H1 (cell line): Measurements from ENCODE around the gene ENPP4. TPM values are rescaled to one million over a fixed set of nuclear protein-coding genes. Genes with fewer than 3 reads are reported as not detected.

ENCODE experiments used
- CTCF ChIA-PET: fragments of 300-600 bp; sonication (Branson Sonifier 250); formaldehyde crosslinking; loops from one replicate; lab custom pipeline; 2021; ENCODE audit not compliant: partially characterized antibody; lab: Charles Lee
- POLR2A ChIA-PET: fragments of 300-600 bp; sonication (Branson Sonifier 250); formaldehyde crosslinking; loops from one replicate; lab custom pipeline; 2021; ENCODE audit warnings: inconsistent platforms; ENCODE audit not compliant: partially characterized antibody; lab: Charles Lee
- DNase-seq, 2 experiments: peaks; one replicate each; pipeline versions ENCODE4 v3.0.0 to v3.0.0-alpha.2; 2010 to 2022; ENCODE audit warnings: low spot score in 2 of 2, low read depth in 1 of 2, mixed read lengths in 1 of 2
- FAIRE-seq: peaks from 2 replicates; lab custom pipeline; 2011; peaks lifted over from hg19 to GRCh38; lab: Jason Lieb, UNC
- H2AFZ ChIP-seq: 2 replicates; pipeline ENCODE4 v1.8.1; 2012; ENCODE audit warnings: low read length, inconsistent platforms
- H2AK5ac ChIP-seq: 2 replicates; pipeline ENCODE4 v1.6.1; 2013; ENCODE audit warnings: low read depth, low read length
- H2BK120ac ChIP-seq: replicated peaks from 2 replicates; pipeline ENCODE3; 2013; ENCODE audit warnings: low read depth, low read length, inconsistent platforms
- H2BK12ac ChIP-seq: 2 replicates; pipeline ENCODE4 v1.6.1; 2013; ENCODE audit warnings: low read depth, low read length
- H2BK15ac ChIP-seq: 2 replicates; pipeline ENCODE4 v1.6.1; 2013; ENCODE audit warnings: low read length
- H2BK20ac ChIP-seq: 2 replicates; pipeline ENCODE4 v1.6.1; 2013; ENCODE audit warnings: low read length
- H2BK5ac ChIP-seq: 2 replicates; pipeline ENCODE4 v1.6.1; 2013; ENCODE audit warnings: low read depth, low read length
- H3K14ac ChIP-seq: 2 replicates; pipeline ENCODE4 v1.6.1; 2013; ENCODE audit warnings: inconsistent platforms; ENCODE audit not compliant: insufficient read length
- H3K18ac ChIP-seq: 2 replicates; pipeline ENCODE4 v1.6.1; 2013; ENCODE audit warnings: low read length; ENCODE audit errors: extremely low read depth
- H3K23ac ChIP-seq: 2 replicates; pipeline ENCODE4 v1.6.1; 2013; ENCODE audit warnings: inconsistent platforms; ENCODE audit not compliant: insufficient read length
- H3K23me2 ChIP-seq: 2 replicates; pipeline ENCODE4 v1.6.1; 2013; ENCODE audit warnings: low read depth, low read length
- H3K27ac ChIP-seq: 2 replicates; pipeline ENCODE4 v1.6.1; 2011; ENCODE audit warnings: low read depth, low read length, inconsistent platforms
- H3K27me3 ChIP-seq, 4 experiments: replicated peaks in 1 of 4; 1 replicate in 1 of 4; 2 replicates in 3 of 4; pipeline versions ENCODE4 v1.6.1 to v1.8.1; 2011 to 2013; ENCODE audit warnings: low read length in 3 of 4, mild to moderate bottlenecking in 3 of 4, inconsistent platforms in 2 of 4, mixed read lengths in 2 of 4, moderate library complexity in 1 of 4; ENCODE audit not compliant: control insufficient read depth in 3 of 4, insufficient read depth in 3 of 4; ENCODE audit errors: extremely low read depth in 1 of 4
- H3K36me3 ChIP-seq, 4 experiments: 2 replicates each; pipeline versions ENCODE4 v1.6.1 to v1.8.1; 2011 to 2013; ENCODE audit warnings: mild to moderate bottlenecking in 4 of 4, low read length in 3 of 4, moderate library complexity in 2 of 4, control low read depth in 1 of 4, inconsistent platforms in 1 of 4; ENCODE audit not compliant: insufficient read depth in 4 of 4, control insufficient read depth in 2 of 4
- H3K4ac ChIP-seq: replicated peaks from 2 replicates; pipeline ENCODE3; 2013; ENCODE audit warnings: low read length, low read depth, mixed read lengths, inconsistent platforms; ENCODE audit not compliant: insufficient read length
- H3K4me1 ChIP-seq, 4 experiments: replicated peaks in 1 of 4; 1 replicate in 1 of 4; 2 replicates in 3 of 4; pipeline versions ENCODE4 v1.6.1 to v1.8.1; 2011 to 2013; ENCODE audit warnings: low read length in 3 of 4, inconsistent platforms in 2 of 4, mixed read lengths in 1 of 4; ENCODE audit not compliant: insufficient read depth in 4 of 4, control insufficient read depth in 3 of 4
- H3K4me2 ChIP-seq, 2 experiments: 2 replicates each; pipeline versions ENCODE4 v1.6.1 to v1.8.1; 2011 to 2013; ENCODE audit warnings: low read depth in 2 of 2, low read length in 2 of 2, control low read depth in 1 of 2, inconsistent platforms in 1 of 2, mild to moderate bottlenecking in 1 of 2; ENCODE audit not compliant: insufficient read depth in 1 of 2
- H3K4me3 ChIP-seq, 4 experiments: fragments of 200-600, 300-600 bp in 1 of 4; sonication (generic), shearing (Covaris generic), sonication (Bioruptor Twin) in 1 of 4; 2 replicates each; pipeline versions ENCODE4 v1.5.1 to v1.8.1; 2011 to 2016; ENCODE audit warnings: low read length in 4 of 4, low read depth in 3 of 4, control low read depth in 2 of 4, inconsistent platforms in 2 of 4, mild to moderate bottlenecking in 2 of 4, mixed read lengths in 1 of 4, moderate library complexity in 1 of 4; ENCODE audit not compliant: insufficient read depth in 2 of 4; ENCODE audit errors: extremely low read depth in 1 of 4
- H3K56ac ChIP-seq: replicated peaks from 2 replicates; pipeline ENCODE3; 2013; ENCODE audit warnings: low read depth, mild to moderate bottlenecking, mixed read lengths, low read length, inconsistent platforms; ENCODE audit not compliant: insufficient read length
- H3K79me1 ChIP-seq: 2 replicates; pipeline ENCODE4 v1.6.1; 2013; ENCODE audit warnings: low read depth, low read length, control low read depth
- H3K79me2 ChIP-seq, 2 experiments: 2 replicates each; pipeline versions ENCODE4 v1.6.1 to v1.8.1; 2012 to 2013; ENCODE audit warnings: low read length in 2 of 2, mild to moderate bottlenecking in 2 of 2, inconsistent platforms in 1 of 2; ENCODE audit not compliant: insufficient read depth in 2 of 2, control insufficient read depth in 1 of 2
- H3K9ac ChIP-seq, 4 experiments: replicated peaks in 1 of 4; 1 replicate in 1 of 4; 2 replicates in 3 of 4; pipeline versions ENCODE4 v1.6.1 to v1.8.1; 2011 to 2013; ENCODE audit warnings: low read depth in 3 of 4, low read length in 3 of 4, control low read depth in 2 of 4, mild to moderate bottlenecking in 2 of 4, moderate library complexity in 2 of 4, inconsistent platforms in 1 of 4; ENCODE audit errors: extremely low read depth in 1 of 4
- H3K9me3 ChIP-seq, 2 experiments: 2 replicates each; pipeline versions ENCODE4 v1.6.1 to v1.8.1; 2012 to 2013; ENCODE audit warnings: mild to moderate bottlenecking in 2 of 2, moderate library complexity in 2 of 2, control low read depth in 1 of 2, inconsistent platforms in 1 of 2, low read depth in 1 of 2, low read length in 1 of 2, mixed read lengths in 1 of 2; ENCODE audit not compliant: insufficient read depth in 2 of 2
- H4K20me1 ChIP-seq, 2 experiments: replicated peaks in 1 of 2; 2 replicates each; pipeline versions ENCODE3 to v1.8.1; 2011 to 2013; ENCODE audit warnings: inconsistent platforms in 2 of 2, low read length in 2 of 2, mild to moderate bottlenecking in 1 of 2; ENCODE audit not compliant: insufficient read depth in 2 of 2, control insufficient read depth in 1 of 2
- H4K5ac ChIP-seq: 2 replicates; pipeline ENCODE4 v1.6.1; 2013; ENCODE audit warnings: low read length, low read depth, mixed read lengths, inconsistent platforms; ENCODE audit not compliant: insufficient read length
- H4K8ac ChIP-seq: 2 replicates; pipeline ENCODE4 v1.8.0; 2013; ENCODE audit warnings: mild to moderate bottlenecking, moderate library complexity, low read length, inconsistent platforms; ENCODE audit not compliant: insufficient read depth; ENCODE audit errors: extremely low read depth
- H4K91ac ChIP-seq: replicated peaks from 2 replicates; pipeline ENCODE3; 2013; ENCODE audit warnings: low read length, mixed read lengths, inconsistent platforms; ENCODE audit not compliant: insufficient read length
- ASH2L ChIP-seq: fragments of 200-600, 300-600 bp; sonication (generic); IDR thresholded peaks from one replicate; pipeline ENCODE4 v1.7.1; 2017; ENCODE audit warnings: low read length
- ATF2 ChIP-seq: IDR thresholded peaks from 2 replicates; pipeline ENCODE4 v1.6.1; 2012; ENCODE audit warnings: low read length, inconsistent platforms
- BCL11A ChIP-seq, 2 experiments: IDR thresholded peaks; one replicate each; pipeline ENCODE4 v1.6.1; 2011; ENCODE audit warnings: low read depth in 2 of 2, low read length in 2 of 2, mild to moderate bottlenecking in 2 of 2
- CEBPB ChIP-seq: IDR thresholded peaks from 2 replicates; pipeline ENCODE4 v1.6.1; 2012; ENCODE audit warnings: low read depth, low read length
- CHD1 ChIP-seq: IDR thresholded peaks from 2 replicates; pipeline ENCODE4 v1.6.1; 2012; ENCODE audit warnings: low read depth, low read length, improper control_type of control experiment
- EP300 ChIP-seq, 2 experiments: IDR thresholded peaks; 1 replicate in 1 of 2; 2 replicates in 1 of 2; pipeline ENCODE4 v1.6.1; 2011 to 2012; ENCODE audit warnings: low read depth in 2 of 2, low read length in 2 of 2, mild to moderate bottlenecking in 2 of 2, borderline replicate concordance in 1 of 2, inconsistent platforms in 1 of 2, moderate library complexity in 1 of 2
- GABPA ChIP-seq: IDR thresholded peaks from 2 replicates; pipeline ENCODE4 v1.6.1; 2011; ENCODE audit warnings: mild to moderate bottlenecking, low read length, moderate library complexity, borderline replicate concordance; ENCODE audit not compliant: insufficient read depth
- HDAC2 ChIP-seq, 2 experiments: fragments of 300-600 bp in 1 of 2; sonication (generic) in 1 of 2; IDR thresholded peaks; 2 replicates each; pipeline ENCODE4 v1.6.1; 2011 to 2012; ENCODE audit warnings: low read depth in 2 of 2, low read length in 2 of 2, mild to moderate bottlenecking in 2 of 2, moderate library complexity in 2 of 2, borderline replicate concordance in 1 of 2, inconsistent platforms in 1 of 2
- KDM1A ChIP-seq: fragments of 200-600, 300-600 bp; sonication (generic); IDR thresholded peaks from 2 replicates; pipeline ENCODE4 v1.7.1; 2016; ENCODE audit warnings: mild to moderate bottlenecking, low read length, borderline replicate concordance
- KDM5A ChIP-seq: fragments of 200-600 bp; IDR thresholded peaks from 2 replicates; pipeline ENCODE4 v1.7.1; 2012; ENCODE audit warnings: mild to moderate bottlenecking, low read length, inconsistent platforms, mixed read lengths
- POLR2A ChIP-seq, 2 experiments: IDR thresholded peaks; 1 replicate in 1 of 2; 2 replicates in 1 of 2; pipeline ENCODE4 v1.6.1; 2011; ENCODE audit warnings: low read depth in 2 of 2, low read length in 2 of 2, mild to moderate bottlenecking in 2 of 2; ENCODE audit errors: control extremely low read depth in 1 of 2
- SIX5 ChIP-seq: IDR thresholded peaks from 2 replicates; pipeline ENCODE4 v1.6.1; 2011; ENCODE audit warnings: mild to moderate bottlenecking, low read depth, low read length
- SP2 ChIP-seq: IDR thresholded peaks from 2 replicates; pipeline ENCODE4 v1.6.1; 2012; ENCODE audit warnings: mild to moderate bottlenecking, low read length, inconsistent platforms
- TEAD4 ChIP-seq: IDR thresholded peaks from 2 replicates; pipeline ENCODE4 v1.6.1; 2012; ENCODE audit warnings: low read depth, low read length, inconsistent platforms, mixed read lengths
- YY1 ChIP-seq: IDR thresholded peaks from 2 replicates; pipeline ENCODE4 v1.6.1; 2011; ENCODE audit warnings: low read depth, mild to moderate bottlenecking, low read length
- polyA plus RNA-seq, 7 experiments: library from polyadenylated mRNA; depleted of rRNA in 3 of 7; stranded (reverse) in 5 of 7; unstranded in 2 of 7; fragments of >200 nt in 5 of 7; fragments of 200-250 nt in 2 of 7; gene quantifications; 1 replicate in 5 of 7; 2 replicates in 1 of 7; 4 replicates in 1 of 7; pipeline versions ENCODE4 v1.2.1 to v1.2.3, GENCODE V29; 2011 to 2013; ENCODE audit warnings: missing spikeins in 2 of 7, mixed read lengths in 2 of 7
- total RNA-seq: library from RNA; stranded (reverse); fragmentation: NEBNext Ultra II Directional; extraction: Animal tissue kit (Norgen Biotek cat#: 25700); gene quantifications from 2 replicates; pipeline ENCODE4 v1.2.1, GENCODE V29; 2021

ENPP4 gene
- total and polyA plus RNA-seq, 2 of the 8 experiments (the other 6 are each of a cell fraction or from before 2014, with no cell fraction given): 2.0 to 4.4 TPM

- Histone ChIP-seq H3K23me2 (no peaks in the 10 kb centered on the region), H3K14ac (no peak overlapping the region), H3K36me3 (peaks cover 0 to 16% (median 8%) of the 10 kb centered on the region in 4 experiments; a peak in 3 of 8 replicates), H2BK120ac (no peak overlapping the region), H2BK20ac (no peak overlapping the region), H3K4me1 (no peaks in the 10 kb centered on the region), H3K27me3 (no peaks in the 10 kb centered on the region), H4K5ac (no peak overlapping the region), H2AK5ac (no peak overlapping the region), H4K8ac (no peak overlapping the region), H4K20me1 (no peaks in the 10 kb centered on the region), H2AFZ (no peak overlapping the region), H3K79me2 (no peaks in the 10 kb centered on the region), H2BK12ac (no peak overlapping the region), H2BK15ac (no peak overlapping the region), H3K4me3 (no peak overlapping the region), H2BK5ac (no peak overlapping the region), H3K23ac (no peak overlapping the region), H3K4me2 (no peak overlapping the region), H3K9ac (no peak overlapping the region), H3K9me3 (no peaks in the 10 kb centered on the region), H3K4ac (no peak overlapping the region), H3K79me1 (no peaks in the 10 kb centered on the region), H4K91ac (no peak overlapping the region), H3K56ac (no peak overlapping the region), H3K27ac (no peak overlapping the region), H3K18ac (no peak overlapping the region)
- CTCF ChIA-PET: no interaction called here
- no peak for DNase-seq
- POLR2A ChIA-PET: interaction anchor here (1.4 kb wide), 1 partner anchor 27 kb away, joined by 3 read pairs; the partner anchor contains the start of gene ENPP4
- no peak for FAIRE-seq
- TF ChIP-seq HDAC2 (IDR thresholded peaks at IDR 0.05; ENCODE audit: borderline replicate concordance in 1 of 2, low read depth in 2 of 2, low read length in 2 of 2) (no peak), TEAD4 (no peak), SP2 (no peak), CEBPB (no peak), POLR2A (IDR thresholded peaks at IDR 0.05; ENCODE audit: control extremely low read depth in 1 of 2, low read depth in 2 of 2, low read length in 2 of 2) (no peak), KDM1A (no peak), CHD1 (no peak), YY1 (no peak), EP300 (IDR thresholded peaks at IDR 0.05; ENCODE audit: borderline replicate concordance in 1 of 2, low read depth in 2 of 2, low read length in 2 of 2) (no peak), KDM5A (no peak), ASH2L (no peak), GABPA (no peak), BCL11A (IDR thresholded peaks at IDR 0.05; ENCODE audit: low read depth in 2 of 2, low read length in 2 of 2) (no peak), SIX5 (no peak), ATF2 (no peak)
These were observed 26.9 kb downstream of the ENPP4 start for GRCh38 chr6:46156701-46157100.
